MCF 10A (cell line): Measurements from ENCODE around the gene ELP4. TPM values are rescaled to one million over a fixed set of nuclear protein-coding genes. Genes with fewer than 3 reads are reported as not detected.

Source experiments
- BruUV-seq: library from RNA; stranded (reverse); fragments of 400-500 nt; replicated peaks from 2 replicates; lab custom pipeline; 2021; lab: Mats Ljungman, UMichigan
- CTCF ChIA-PET: fragments of 300-600 bp; sonication (Branson Sonifier 250); formaldehyde crosslinking; extraction: SDS; loops from one replicate; lab custom pipeline; 2021; ENCODE audit warnings: antibody characterized with exemption, inconsistent platforms; lab: Yijun Ruan, JAX
- POLR2A ChIA-PET: fragments of 300-600, 350-650 bp; sonication (Branson Sonifier 250); formaldehyde crosslinking; extraction: SDS; loops from one replicate; lab custom pipeline; 2020; ENCODE audit warnings: antibody characterized with exemption, inconsistent platforms; lab: Yijun Ruan, JAX
- DNase-seq: peaks from one replicate; pipeline ENCODE4 v3.0.0-alpha.2; 2018; ENCODE audit not compliant: unreplicated experiment
- H3K27ac Mint-ChIP-seq: one replicate; pipeline ENCODE4 v1.8.0; 2022; ENCODE audit warnings: mild to moderate bottlenecking, low read depth, mixed read lengths; ENCODE audit not compliant: unreplicated experiment
- H3K27me3 Mint-ChIP-seq: one replicate; pipeline ENCODE4 v1.8.0; 2022; ENCODE audit warnings: mixed read lengths; ENCODE audit not compliant: insufficient read depth, unreplicated experiment
- H3K36me3 Mint-ChIP-seq: one replicate; pipeline ENCODE4 v1.8.0; 2022; ENCODE audit warnings: mild to moderate bottlenecking, moderate library complexity, mixed read lengths; ENCODE audit not compliant: insufficient read depth, unreplicated experiment
- H3K4me1 Mint-ChIP-seq: one replicate; pipeline ENCODE4 v1.8.0; 2022; ENCODE audit warnings: mixed read lengths; ENCODE audit not compliant: insufficient read depth, unreplicated experiment
- H3K4me3 Mint-ChIP-seq: one replicate; pipeline ENCODE4 v1.8.0; 2022; ENCODE audit warnings: mild to moderate bottlenecking, moderate library complexity, mixed read lengths; ENCODE audit not compliant: unreplicated experiment
- H3K9me3 Mint-ChIP-seq: one replicate; pipeline ENCODE4 v1.8.0; 2022; ENCODE audit warnings: mixed read lengths; ENCODE audit not compliant: unreplicated experiment
- intact Hi-C: fragments of 100-400 bp; cut with micrococcal nuclease; formaldehyde crosslinking; loops from 2 replicates; pipeline ENCODE4 v1.14.1; 2022
- total RNA-seq: library from RNA; stranded (reverse); gene quantifications from 2 replicates; pipeline ENCODE4 v1.2.3, GENCODE V29; 2022
- TF ChIP-seq, protein P1 (sequence below): fragments of 200-600 bp; IDR thresholded peaks from one replicate; pipeline ENCODE4 v1.8.0; 2022; ENCODE audit warnings: antibody characterized with exemption, mild to moderate bottlenecking; ENCODE audit not compliant: unreplicated experiment

The ELP4 gene
- total RNA-seq, 1 experiment from 2014 or later, result 18.3 TPM

DNA sequence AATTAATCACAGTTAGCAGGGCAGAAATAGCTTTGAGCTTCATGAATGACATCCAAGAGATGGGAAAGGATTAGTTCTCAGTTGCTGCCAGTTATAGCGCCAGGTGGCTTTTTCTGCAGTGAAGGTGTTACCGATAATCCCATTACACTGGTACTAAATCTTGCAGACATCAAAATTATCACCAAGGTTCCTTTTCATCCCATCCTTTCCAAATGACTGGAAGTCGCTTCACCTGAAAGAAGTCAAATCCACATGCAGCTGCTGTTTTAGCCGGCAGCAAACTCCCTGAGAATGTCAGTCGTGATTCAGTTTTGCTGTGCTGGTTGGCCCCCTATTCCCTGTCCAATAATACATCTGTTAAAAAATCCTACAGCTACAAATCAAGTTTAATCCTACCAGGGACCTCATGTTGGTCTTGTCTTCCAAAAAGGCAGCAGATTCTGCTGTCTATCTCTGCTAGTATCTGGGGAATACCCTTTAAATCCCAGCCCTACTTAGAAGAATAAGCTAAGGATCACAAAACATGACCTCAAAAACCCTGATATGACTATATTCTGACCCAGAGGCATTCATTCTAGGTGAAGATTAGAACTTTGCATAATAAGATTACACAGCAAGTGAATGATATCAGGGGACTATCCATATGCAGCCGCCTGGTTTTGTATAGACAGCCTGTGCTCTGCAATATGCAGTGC lies 31.9 kb upstream of the ELP4 start:
- BruUV-seq, result no TSS peak
- no peak overlapping the region for H3K4me3 Mint-ChIP-seq
- intact Hi-C loops, result no loop called here
- TF ChIP-seq, protein P1, sequence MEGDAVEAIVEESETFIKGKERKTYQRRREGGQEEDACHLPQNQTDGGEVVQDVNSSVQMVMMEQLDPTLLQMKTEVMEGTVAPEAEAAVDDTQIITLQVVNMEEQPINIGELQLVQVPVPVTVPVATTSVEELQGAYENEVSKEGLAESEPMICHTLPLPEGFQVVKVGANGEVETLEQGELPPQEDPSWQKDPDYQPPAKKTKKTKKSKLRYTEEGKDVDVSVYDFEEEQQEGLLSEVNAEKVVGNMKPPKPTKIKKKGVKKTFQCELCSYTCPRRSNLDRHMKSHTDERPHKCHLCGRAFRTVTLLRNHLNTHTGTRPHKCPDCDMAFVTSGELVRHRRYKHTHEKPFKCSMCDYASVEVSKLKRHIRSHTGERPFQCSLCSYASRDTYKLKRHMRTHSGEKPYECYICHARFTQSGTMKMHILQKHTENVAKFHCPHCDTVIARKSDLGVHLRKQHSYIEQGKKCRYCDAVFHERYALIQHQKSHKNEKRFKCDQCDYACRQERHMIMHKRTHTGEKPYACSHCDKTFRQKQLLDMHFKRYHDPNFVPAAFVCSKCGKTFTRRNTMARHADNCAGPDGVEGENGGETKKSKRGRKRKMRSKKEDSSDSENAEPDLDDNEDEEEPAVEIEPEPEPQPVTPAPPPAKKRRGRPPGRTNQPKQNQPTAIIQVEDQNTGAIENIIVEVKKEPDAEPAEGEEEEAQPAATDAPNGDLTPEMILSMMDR, result no peak
- no peaks in the 10 kb centered on the region for H3K4me1 Mint-ChIP-seq
- H3K9me3 Mint-ChIP-seq, result no peaks in the 10 kb centered on the region
- POLR2A ChIA-PET, result interaction anchor here (0.5 to 1.1 kb wide), 2 partner anchors 31 to 878 kb away, joined by 3 read pairs; no protein-coding TSS in a partner anchor
- H3K27ac Mint-ChIP-seq, result no peak overlapping the region
- H3K27me3 Mint-ChIP-seq, result no peaks in the 10 kb centered on the region
- no peak for DNase-seq
- H3K36me3 Mint-ChIP-seq, result no peaks in the 10 kb centered on the region
- CTCF ChIA-PET, result interaction anchor here (0.5 to 2.1 kb wide), 7 partner anchors 11 to 1215 kb away, joined by 3 to 7 read pairs (median 4); no protein-coding TSS in a partner anchor

DNA sequence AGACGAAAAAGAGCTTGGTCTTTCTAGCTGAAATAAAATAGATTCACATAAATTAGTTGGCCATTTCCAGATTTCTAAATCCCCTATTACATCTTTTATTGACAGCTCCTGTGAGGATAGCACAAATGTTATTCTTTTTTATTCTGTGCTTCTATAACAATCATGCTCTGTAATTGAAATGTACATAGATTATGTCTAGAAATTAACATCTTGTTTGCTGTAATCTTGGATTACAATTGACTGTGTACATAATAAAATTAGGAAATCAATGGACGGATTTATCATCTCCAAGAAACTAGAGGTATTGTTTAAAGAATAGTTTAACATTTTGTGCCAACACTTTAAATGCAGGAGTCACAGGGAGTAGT lies 31.4 kb upstream of the ELP4 start:
- H3K9me3 Mint-ChIP-seq, result no peaks in the 10 kb centered on the region
- no peak overlapping the region for H3K4me3 Mint-ChIP-seq
- POLR2A ChIA-PET, result no interaction called here
- no peak for DNase-seq
- no peaks in the 10 kb centered on the region for H3K4me1 Mint-ChIP-seq
- TF ChIP-seq, protein P1, result no peak
- no peaks in the 10 kb centered on the region for H3K27me3 Mint-ChIP-seq
- H3K36me3 Mint-ChIP-seq, result no peaks in the 10 kb centered on the region
- CTCF ChIA-PET, result interaction anchor here (0.5 to 1.9 kb wide), 3 partner anchors 10 to 367 kb away, joined by 4 to 5 read pairs (median 5); no protein-coding TSS in a partner anchor
- no TSS peak for BruUV-seq
- intact Hi-C loops, result no loop called here
- H3K27ac Mint-ChIP-seq, result no peak overlapping the region

DNA sequence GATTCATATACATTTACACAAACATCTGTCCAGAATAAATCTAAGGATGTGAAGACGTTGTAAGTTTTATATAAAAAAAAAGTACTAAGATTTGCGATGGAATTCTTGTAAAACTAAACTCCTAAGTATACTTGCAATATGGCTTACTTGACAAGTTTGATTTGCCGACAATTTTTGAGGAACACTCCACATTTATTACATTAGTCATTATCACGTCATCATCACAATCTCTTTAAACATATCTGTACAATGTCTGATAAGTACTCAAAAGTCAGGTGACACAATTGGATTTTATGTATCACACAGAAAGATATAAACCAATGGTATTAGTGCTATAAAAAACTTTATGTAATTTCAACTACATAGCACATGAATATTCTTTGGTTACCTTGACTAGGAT lies 30.5 kb upstream of the ELP4 start:
- TF ChIP-seq, protein P1, result no peak
- intact Hi-C loops, result no loop called here
- no TSS peak for BruUV-seq
- Mint-ChIP-seq H3K4me3 (no peak overlapping the region), H3K9me3 (no peaks in the 10 kb centered on the region), H3K4me1 (no peaks in the 10 kb centered on the region), H3K36me3 (no peaks in the 10 kb centered on the region), H3K27me3 (no peaks in the 10 kb centered on the region), H3K27ac (no peak overlapping the region)
- ChIA-PET CTCF (interaction anchor here (0.7 kb wide), 1 partner anchor 20 kb away, joined by 3 read pairs; no protein-coding TSS in a partner anchor), POLR2A (interaction anchor here (0.6 kb wide), 1 partner anchor 29 kb away, joined by 3 read pairs; no protein-coding TSS in a partner anchor)
- no peak for DNase-seq

DNA sequence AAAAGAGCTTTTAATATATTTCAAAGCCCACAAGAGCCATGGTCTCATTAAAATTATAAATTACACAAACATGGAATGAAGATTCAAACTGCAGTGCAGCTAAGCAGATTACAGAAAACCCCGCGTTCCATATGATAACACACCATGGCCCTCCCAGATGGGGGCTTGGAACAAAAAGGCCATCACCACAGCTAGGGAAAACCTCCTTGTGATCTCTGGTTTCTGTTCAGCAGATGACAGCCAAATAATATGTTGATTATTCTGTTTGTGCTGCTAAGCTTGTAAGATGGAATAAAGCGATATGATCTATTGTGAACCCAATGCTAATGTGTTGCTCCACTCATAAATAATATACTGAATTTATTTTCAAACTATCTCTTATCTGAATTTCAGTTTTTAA lies 28.6 kb upstream of the ELP4 start:
- CTCF ChIA-PET, result no interaction called here
- Mint-ChIP-seq H3K36me3 (peaks cover 6% of the 10 kb centered on the region), H3K27ac (no peak overlapping the region), H3K9me3 (no peaks in the 10 kb centered on the region), H3K4me3 (no peak overlapping the region), H3K27me3 (no peaks in the 10 kb centered on the region), H3K4me1 (peaks cover 5% of the 10 kb centered on the region)
- TF ChIP-seq, protein P1, result no peak
- BruUV-seq, result no TSS peak
- POLR2A ChIA-PET, result interaction anchor here (1.3 kb wide), 1 partner anchor 111 kb away, joined by 3 read pairs; the partner anchor contains the start of genes DCDC1 and DNAJC24
- intact Hi-C loops, result loop anchor here (10.0 kb wide), 2 partner anchors 246 to 694 kb away; no protein-coding TSS in a partner anchor
- no peak for DNase-seq
